CD4-positive, CD25-positive, alpha-beta regulatory T cell (primary cell): ENCODE data around the gene SPAM1. TPM values are rescaled to one million over a fixed set of nuclear protein-coding genes. Genes with fewer than 3 reads are reported as not detected.
"Not testable (repeated sequence)": the region's sequence is repeated elsewhere in the genome, so short reads cannot be mapped to it uniquely, and the experiment has no call there.

ENCODE experiments used
- ATAC-seq, 2 donors: fragments of 150-1000 bp; cut with Tn5 transposase; one replicate each; pipeline ENCODE4 v1.10.0; 2021; ENCODE audit warnings: low read depth in 2 of 2, moderate number of reproducible peaks in 2 of 2, moderate library complexity in 1 of 2
- DNase-seq, 3 donors: peaks; one replicate each; pipeline versions ENCODE4 v3.0.0 to v3.0.0-alpha.2; 2012 to 2022; ENCODE audit warnings: mixed read lengths in 1 of 3
- H3K27ac ChIP-seq: one replicate; pipeline ENCODE4 v1.7.0; 2013; ENCODE audit warnings: mild to moderate bottlenecking, low read length; ENCODE audit not compliant: insufficient read depth, poor library complexity, severe bottlenecking
- H3K27me3 ChIP-seq: one replicate; pipeline ENCODE4 v1.7.0; 2013; ENCODE audit warnings: low read length; ENCODE audit not compliant: control insufficient read depth, insufficient read depth
- H3K36me3 ChIP-seq: one replicate; pipeline ENCODE4 v1.7.0; 2013; ENCODE audit warnings: mild to moderate bottlenecking, low read length, moderate library complexity; ENCODE audit not compliant: control insufficient read depth, insufficient read depth
- H3K4me1 ChIP-seq: 2 replicates; pipeline ENCODE4 v1.7.0; 2013; ENCODE audit warnings: mild to moderate bottlenecking, low read length; ENCODE audit not compliant: insufficient read depth, control insufficient read depth, poor library complexity, severe bottlenecking
- H3K4me3 ChIP-seq: one replicate; pipeline ENCODE4 v1.7.0; 2013; ENCODE audit warnings: low read depth, mild to moderate bottlenecking, low read length, moderate library complexity
- H3K9me3 ChIP-seq, 2 experiments: 1 replicate in 1 of 2; 2 replicates in 1 of 2; pipeline ENCODE4 v1.7.0; 2013; ENCODE audit warnings: low read length in 2 of 2, mild to moderate bottlenecking in 1 of 2, moderate library complexity in 1 of 2; ENCODE audit not compliant: control insufficient read depth in 2 of 2
- H3K27ac Mint-ChIP-seq, 3 donors: one replicate each; pipeline ENCODE4 v1.8.0; 2020 to 2022; ENCODE audit warnings: mild to moderate bottlenecking in 3 of 3, mixed read lengths in 3 of 3, moderate library complexity in 2 of 3
- H3K27me3 Mint-ChIP-seq: one replicate; pipeline ENCODE4 v1.8.0; 2022; ENCODE audit warnings: mild to moderate bottlenecking, mixed read lengths
- H3K36me3 Mint-ChIP-seq: one replicate; pipeline ENCODE4 v1.8.0; 2020; ENCODE audit warnings: mixed read lengths
- H3K4me1 Mint-ChIP-seq, 4 donors: one replicate each; pipeline ENCODE4 v1.8.0; 2020 to 2022; ENCODE audit warnings: mixed read lengths in 4 of 4, mild to moderate bottlenecking in 1 of 4
- H3K4me3 Mint-ChIP-seq, 4 donors: one replicate each; pipeline ENCODE4 v1.8.0; 2020 to 2022; ENCODE audit warnings: mild to moderate bottlenecking in 4 of 4, mixed read lengths in 4 of 4, moderate library complexity in 3 of 4
- H3K9me3 Mint-ChIP-seq, 7 donors: one replicate each; pipeline ENCODE4 v1.8.0; 2020 to 2022; ENCODE audit warnings: mixed read lengths in 7 of 7, mild to moderate bottlenecking in 3 of 7, moderate library complexity in 2 of 7
- polyA plus RNA-seq, 4 donors: library from polyadenylated mRNA; unstranded; fragments of 300-500 nt; fragmentation: Illumina TruSeq; gene quantifications; one replicate each; pipeline ENCODE4 v1.2.3, GENCODE V29; 2021
- total RNA-seq: library from RNA; stranded (reverse); gene quantifications from one replicate; pipeline ENCODE4 v1.2.3, GENCODE V29; 2022

SPAM1 gene
- total and polyA plus RNA-seq, 5 donors from 2014 or later: not detected

GRCh38 chr7:123999703-124000102 is 74.7 kb downstream of the SPAM1 start:
- Histone ChIP-seq H3K4me1 (no peaks in the 10 kb centered on the region), H3K36me3 (no peaks in the 10 kb centered on the region), H3K27ac (no peak overlapping the region), H3K4me3 (no peak overlapping the region), H3K9me3 (no peaks in the 10 kb centered on the region), H3K27me3 (no peaks in the 10 kb centered on the region)
- no peak for ATAC-seq
- Mint-ChIP-seq H3K36me3 (no peaks in the 10 kb centered on the region), H3K27ac (no peak overlapping the region), H3K27me3 (no peaks in the 10 kb centered on the region), H3K4me3 (no peak overlapping the region), H3K4me1 (no peaks in the 10 kb centered on the region), H3K9me3 (peaks cover 0 to 19% (median 7%) of the 10 kb centered on the region in 7 donors)
- no peak for DNase-seq

GRCh38 chr7:124008296-124008695 is 83.3 kb downstream of the SPAM1 start:
- DNase-seq, H3K27me3 Mint-ChIP-seq, H3K27ac Mint-ChIP-seq, H3K27ac ChIP-seq, H3K4me1 ChIP-seq, H3K36me3 ChIP-seq, H3K4me3 Mint-ChIP-seq, H3K9me3 Mint-ChIP-seq, H3K27me3 ChIP-seq, H3K4me1 Mint-ChIP-seq, H3K4me3 ChIP-seq, ATAC-seq, H3K36me3 Mint-ChIP-seq, H3K9me3 ChIP-seq: not testable (repeated sequence)

- no peaks in the 10 kb centered on the region for H3K36me3 ChIP-seq
- no peak for DNase-seq
- Mint-ChIP-seq H3K4me3 (no peak overlapping the region), H3K36me3 (no peaks in the 10 kb centered on the region), H3K4me1 (no peaks in the 10 kb centered on the region), H3K27me3 (no peaks in the 10 kb centered on the region), H3K9me3 (peaks cover 0 to 3% (median 0%) of the 10 kb centered on the region in 7 donors), H3K27ac (no peak overlapping the region)
- H3K4me3 ChIP-seq: no peak overlapping the region
- ATAC-seq: no peak
- no peaks in the 10 kb centered on the region for H3K4me1 ChIP-seq
- no peaks in the 10 kb centered on the region for H3K9me3 ChIP-seq
- H3K27ac ChIP-seq: no peak overlapping the region
- H3K27me3 ChIP-seq: no peaks in the 10 kb centered on the region
Observed at GRCh38 chr7:124009321-124009720, 84.3 kb downstream of the SPAM1 start.

Other genes with a start within 250 kb of the SPAM1 start
- gene WASL, start 176.2 kb upstream of the SPAM1 start, total RNA-seq: 10.2 TPM
- 1 to 10 TPM; 1.4 to 3.3 (median 1.7) TPM for gene WASL, start 176.2 kb upstream of the SPAM1 start, polyA plus RNA-seq
- not detected for gene HYAL4, start 80.1 kb upstream of the SPAM1 start, total RNA-seq
- gene HYAL4, start 80.1 kb upstream of the SPAM1 start, polyA plus RNA-seq: not detected
- gene TMEM229A, start 107.8 kb downstream of the SPAM1 start, total RNA-seq: not detected
- gene TMEM229A, start 107.8 kb downstream of the SPAM1 start, polyA plus RNA-seq: not detected